T1000 (cell line): ENCODE data around the gene PXDC1.
"Not testable (repeated sequence)": the region's sequence is repeated elsewhere in the genome, so short reads cannot be mapped to it uniquely, and the experiment has no call there.

ENCODE experiments used
- DNase-seq: peaks from one replicate; lab custom pipeline; 2025; ENCODE audit warnings: mixed read lengths; lab: John Stamatoyannopoulos, UW

Gene PXDC1

GRCh38 chr6:3762852-3763251 lies 11.3 kb upstream of the PXDC1 start:
- DNase-seq, result no peak

GRCh38 chr6:3762359-3762758 lies 10.8 kb upstream of the PXDC1 start:
- no peak for DNase-seq

- DNase-seq, result no peak
Measured at GRCh38 chr6:3761989-3762270, 10.4 kb upstream of the PXDC1 start.

GRCh38 chr6:3759646-3760232 lies 8.2 kb upstream of the PXDC1 start:
- no peak for DNase-seq

- DNase-seq, result no peak
Measured at GRCh38 chr6:3758842-3759144, 7.3 kb upstream of the PXDC1 start.

GRCh38 chr6:3757998-3758841 lies 6.7 kb upstream of the PXDC1 start:
- DNase-seq, result not testable (repeated sequence)

- no peak for DNase-seq
Measured at GRCh38 chr6:3757241-3757641, 5.7 kb upstream of the PXDC1 start.

GRCh38 chr6:3756546-3756945 lies 5.0 kb upstream of the PXDC1 start:
- DNase-seq, result no peak

GRCh38 chr6:3755637-3756545 lies 4.4 kb upstream of the PXDC1 start:
- DNase-seq, result no peak

- DNase-seq, result no peak
Measured at GRCh38 chr6:3754776-3755175, 3.3 kb upstream of the PXDC1 start.

- not testable (repeated sequence) for DNase-seq
Measured at GRCh38 chr6:3754032-3754725, 2.7 kb upstream of the PXDC1 start.

- no peak for DNase-seq
Measured at GRCh38 chr6:3753228-3753835, 1.8 kb upstream of the PXDC1 start.

- no peak for DNase-seq
Measured at GRCh38 chr6:3752531-3753227, 1.2 kb upstream of the PXDC1 start.

GRCh38 chr6:3751730-3752530 lies 417 bp upstream of the PXDC1 start:
- peak; percentile 74 for DNase-seq

GRCh38 chr6:3750317-3751076 lies 1.0 kb downstream of the PXDC1 start:
- peak; percentile 33 for DNase-seq

- peak; percentile 42 for DNase-seq
Measured at GRCh38 chr6:3749977-3750316, 1.6 kb downstream of the PXDC1 start.

- no peak for DNase-seq
Measured at GRCh38 chr6:3749067-3749841, 2.3 kb downstream of the PXDC1 start.

- peak; percentile 55 for DNase-seq
Measured at GRCh38 chr6:3748208-3749066, 3.1 kb downstream of the PXDC1 start.
